ENCODE data around the gene ZDHHC21. TPM values are rescaled to one million over a fixed set of nuclear protein-coding genes. Genes with fewer than 3 reads are reported as not detected.

Gene ZDHHC21
- polyA plus RNA-seq, 2 donors = 5.8 to 6.7 TPM

- no peak overlapping the region for H3K4me3 ChIP-seq (ENCODE audit: low read depth in 1 of 2, low read length in 2 of 2)
- H3K27me3 ChIP-seq (ENCODE audit: control insufficient read depth in 1 of 2, insufficient read depth in 2 of 2, low read length in 2 of 2) = no peaks in the 10 kb centered on the region
- peaks cover 0 to 2% of the 10 kb centered on the region in 2 donors for H3K36me3 ChIP-seq (ENCODE audit: control insufficient read depth in 2 of 2, insufficient read depth in 2 of 2, low read length in 1 of 2)
- no peak overlapping the region for H3K27ac ChIP-seq (ENCODE audit: low read depth in 2 of 2, low read length in 1 of 2)
- H3K9me3 ChIP-seq (ENCODE audit: control insufficient read depth in 2 of 2, insufficient read depth in 1 of 2, low read depth in 1 of 2, low read length in 1 of 2) = no peaks in the 10 kb centered on the region
- H3K4me1 ChIP-seq (ENCODE audit: control insufficient read depth in 2 of 2, insufficient read depth in 2 of 2, low read length in 1 of 2) = no peaks in the 10 kb centered on the region
- 77 to 82% methylated on average over 8 of the region's 8 CpGs for WGBS, 2 donors
Observed at GRCh38 chr9:14585730-14586473, 107.3 kb downstream of the ZDHHC21 start.

- Histone ChIP-seq H3K27me3 (ENCODE audit: control insufficient read depth in 1 of 2, insufficient read depth in 2 of 2, low read length in 2 of 2) (no peaks in the 10 kb centered on the region), H3K27ac (ENCODE audit: low read depth in 2 of 2, low read length in 1 of 2) (no peak overlapping the region), H3K9me3 (ENCODE audit: control insufficient read depth in 2 of 2, insufficient read depth in 1 of 2, low read depth in 1 of 2, low read length in 1 of 2) (no peaks in the 10 kb centered on the region), H3K4me3 (ENCODE audit: low read depth in 1 of 2, low read length in 2 of 2) (no peak overlapping the region), H3K4me1 (ENCODE audit: control insufficient read depth in 2 of 2, insufficient read depth in 2 of 2, low read length in 1 of 2) (no peaks in the 10 kb centered on the region), H3K36me3 (ENCODE audit: control insufficient read depth in 2 of 2, insufficient read depth in 2 of 2, low read length in 1 of 2) (peaks cover 0 to 2% of the 10 kb centered on the region in 2 donors)
- 74 to 77% methylated on average over 4 of the region's 4 CpGs for WGBS, 2 donors
Observed at GRCh38 chr9:14584571-14584970, 108.7 kb downstream of the ZDHHC21 start.

- H3K4me3 ChIP-seq (ENCODE audit: low read depth in 1 of 2, low read length in 2 of 2) = no peak overlapping the region
- peaks cover 3% of the 10 kb centered on the region in 2 donors for H3K9me3 ChIP-seq (ENCODE audit: control insufficient read depth in 2 of 2, insufficient read depth in 1 of 2, low read depth in 1 of 2, low read length in 1 of 2)
- no peaks in the 10 kb centered on the region for H3K27me3 ChIP-seq (ENCODE audit: control insufficient read depth in 1 of 2, insufficient read depth in 2 of 2, low read length in 2 of 2)
- no peaks in the 10 kb centered on the region for H3K36me3 ChIP-seq (ENCODE audit: control insufficient read depth in 2 of 2, insufficient read depth in 2 of 2, low read length in 1 of 2)
- H3K27ac ChIP-seq (ENCODE audit: low read depth in 2 of 2, low read length in 1 of 2) = no peak overlapping the region
- H3K4me1 ChIP-seq (ENCODE audit: control insufficient read depth in 2 of 2, insufficient read depth in 2 of 2, low read length in 1 of 2) = no peaks in the 10 kb centered on the region
Observed at GRCh38 chr9:14578030-14578429, 115.2 kb downstream of the ZDHHC21 start.

GRCh38 chr9:14574173-14574572, 119.1 kb downstream of the ZDHHC21 start:
- Histone ChIP-seq H3K36me3 (ENCODE audit: control insufficient read depth in 2 of 2, insufficient read depth in 2 of 2, low read length in 1 of 2) (no peaks in the 10 kb centered on the region), H3K4me3 (ENCODE audit: low read depth in 1 of 2, low read length in 2 of 2) (no peak overlapping the region), H3K27ac (ENCODE audit: low read depth in 2 of 2, low read length in 1 of 2) (no peak overlapping the region), H3K9me3 (ENCODE audit: control insufficient read depth in 2 of 2, insufficient read depth in 1 of 2, low read depth in 1 of 2, low read length in 1 of 2) (peaks cover 3% of the 10 kb centered on the region in 2 donors), H3K27me3 (ENCODE audit: control insufficient read depth in 1 of 2, insufficient read depth in 2 of 2, low read length in 2 of 2) (no peaks in the 10 kb centered on the region), H3K4me1 (ENCODE audit: control insufficient read depth in 2 of 2, insufficient read depth in 2 of 2, low read length in 1 of 2) (no peaks in the 10 kb centered on the region)
- WGBS, 2 donors = 40 to 47% methylated on average over 1 of the region's 1 CpG

GRCh38 chr9:14573319-14573718, 119.9 kb downstream of the ZDHHC21 start:
- H3K4me1 ChIP-seq (ENCODE audit: control insufficient read depth in 2 of 2, insufficient read depth in 2 of 2, low read length in 1 of 2) = no peaks in the 10 kb centered on the region
- WGBS, 2 donors = 55 to 56% methylated on average over 4 of the region's 4 CpGs
- H3K27me3 ChIP-seq (ENCODE audit: control insufficient read depth in 1 of 2, insufficient read depth in 2 of 2, low read length in 2 of 2) = no peaks in the 10 kb centered on the region
- no peak overlapping the region for H3K4me3 ChIP-seq (ENCODE audit: low read depth in 1 of 2, low read length in 2 of 2)
- no peak overlapping the region for H3K27ac ChIP-seq (ENCODE audit: low read depth in 2 of 2, low read length in 1 of 2)
- peaks cover 3% of the 10 kb centered on the region in 2 donors for H3K9me3 ChIP-seq (ENCODE audit: control insufficient read depth in 2 of 2, insufficient read depth in 1 of 2, low read depth in 1 of 2, low read length in 1 of 2)
- no peaks in the 10 kb centered on the region for H3K36me3 ChIP-seq (ENCODE audit: control insufficient read depth in 2 of 2, insufficient read depth in 2 of 2, low read length in 1 of 2)

- Histone ChIP-seq H3K4me1 (ENCODE audit: control insufficient read depth in 2 of 2, insufficient read depth in 2 of 2, low read length in 1 of 2) (no peaks in the 10 kb centered on the region), H3K4me3 (ENCODE audit: low read depth in 1 of 2, low read length in 2 of 2) (no peak overlapping the region), H3K27me3 (ENCODE audit: control insufficient read depth in 1 of 2, insufficient read depth in 2 of 2, low read length in 2 of 2) (no peaks in the 10 kb centered on the region), H3K27ac (ENCODE audit: low read depth in 2 of 2, low read length in 1 of 2) (no peak overlapping the region), H3K36me3 (ENCODE audit: control insufficient read depth in 2 of 2, insufficient read depth in 2 of 2, low read length in 1 of 2) (no peaks in the 10 kb centered on the region), H3K9me3 (ENCODE audit: control insufficient read depth in 2 of 2, insufficient read depth in 1 of 2, low read depth in 1 of 2, low read length in 1 of 2) (no peaks in the 10 kb centered on the region)
- WGBS, 2 donors = 62 to 69% methylated on average over 4 of the region's 4 CpGs
Observed at GRCh38 chr9:14565352-14566016, 127.7 kb downstream of the ZDHHC21 start.

- no peak overlapping the region for H3K4me3 ChIP-seq (ENCODE audit: low read depth in 1 of 2, low read length in 2 of 2)
- WGBS, 2 donors = 76 to 79% methylated on average over 9 of the region's 9 CpGs
- H3K4me1 ChIP-seq (ENCODE audit: control insufficient read depth in 2 of 2, insufficient read depth in 2 of 2, low read length in 1 of 2) = no peaks in the 10 kb centered on the region
- H3K27ac ChIP-seq (ENCODE audit: low read depth in 2 of 2, low read length in 1 of 2) = no peak overlapping the region
- H3K9me3 ChIP-seq (ENCODE audit: control insufficient read depth in 2 of 2, insufficient read depth in 1 of 2, low read depth in 1 of 2, low read length in 1 of 2) = no peaks in the 10 kb centered on the region
- no peaks in the 10 kb centered on the region for H3K36me3 ChIP-seq (ENCODE audit: control insufficient read depth in 2 of 2, insufficient read depth in 2 of 2, low read length in 1 of 2)
- H3K27me3 ChIP-seq (ENCODE audit: control insufficient read depth in 1 of 2, insufficient read depth in 2 of 2, low read length in 2 of 2) = no peaks in the 10 kb centered on the region
Observed at GRCh38 chr9:14563902-14564624, 129.2 kb downstream of the ZDHHC21 start.

- no peak overlapping the region for H3K4me3 ChIP-seq (ENCODE audit: low read depth in 1 of 2, low read length in 2 of 2)
- no peaks in the 10 kb centered on the region for H3K4me1 ChIP-seq (ENCODE audit: control insufficient read depth in 2 of 2, insufficient read depth in 2 of 2, low read length in 1 of 2)
- no peaks in the 10 kb centered on the region for H3K27me3 ChIP-seq (ENCODE audit: control insufficient read depth in 1 of 2, insufficient read depth in 2 of 2, low read length in 2 of 2)
- WGBS, 2 donors = 44 to 48% methylated on average over 9 of the region's 9 CpGs
- H3K36me3 ChIP-seq (ENCODE audit: control insufficient read depth in 2 of 2, insufficient read depth in 2 of 2, low read length in 1 of 2) = no peaks in the 10 kb centered on the region
- H3K27ac ChIP-seq (ENCODE audit: low read depth in 2 of 2, low read length in 1 of 2) = no peak overlapping the region
- H3K9me3 ChIP-seq (ENCODE audit: control insufficient read depth in 2 of 2, insufficient read depth in 1 of 2, low read depth in 1 of 2, low read length in 1 of 2) = no peaks in the 10 kb centered on the region
Observed at GRCh38 chr9:14561929-14562405, 131.3 kb downstream of the ZDHHC21 start.

All from esophagus (tissue), 2 donors.